ENCODE data around the gene MSH3.
"Not testable (repeated sequence)": the region's sequence is repeated elsewhere in the genome, so short reads cannot be mapped to it uniquely, and the experiment has no call there.

Gene MSH3

GRCh38 chr5:80711216-80711615 is 56.8 kb downstream of the MSH3 start:
- no peak for DNase-seq

GRCh38 chr5:80711938-80712337 is 57.5 kb downstream of the MSH3 start:
- no peak for DNase-seq

- DNase-seq, result no peak
These were observed 58.5 kb downstream of the MSH3 start for GRCh38 chr5:80712919-80713318.

GRCh38 chr5:80713631-80714030 is 59.2 kb downstream of the MSH3 start:
- DNase-seq, result no peak

- no peak for DNase-seq
These were observed 60.3 kb downstream of the MSH3 start for GRCh38 chr5:80714570-80715298.

GRCh38 chr5:80715887-80716286 is 61.4 kb downstream of the MSH3 start:
- no peak for DNase-seq

- DNase-seq, result no peak
These were observed 65.7 kb downstream of the MSH3 start for GRCh38 chr5:80720181-80720580.

GRCh38 chr5:80722916-80723315 is 68.5 kb downstream of the MSH3 start:
- DNase-seq, result no peak

- DNase-seq, result no peak
These were observed 71.0 kb downstream of the MSH3 start for GRCh38 chr5:80725446-80725845.

GRCh38 chr5:80736730-80737129 is 82.3 kb downstream of the MSH3 start:
- no peak for DNase-seq

- DNase-seq, result no peak
These were observed 84.0 kb downstream of the MSH3 start for GRCh38 chr5:80738466-80738865.

- DNase-seq, result no peak
These were observed 84.6 kb downstream of the MSH3 start for GRCh38 chr5:80739057-80739456.

- no peak for DNase-seq
These were observed 85.0 kb downstream of the MSH3 start for GRCh38 chr5:80739496-80739895.

- DNase-seq, result no peak
These were observed 85.4 kb downstream of the MSH3 start for GRCh38 chr5:80739898-80740297.

GRCh38 chr5:80740488-80740887 is 86.0 kb downstream of the MSH3 start:
- DNase-seq, result not testable (repeated sequence)

- no peak for DNase-seq
These were observed 86.5 kb downstream of the MSH3 start for GRCh38 chr5:80740999-80741398.

- no peak for DNase-seq
These were observed 89.7 kb downstream of the MSH3 start for GRCh38 chr5:80744149-80744548.

- DNase-seq, result no peak
These were observed 91.0 kb downstream of the MSH3 start for GRCh38 chr5:80745490-80745889.

- no peak for DNase-seq
These were observed 93.5 kb downstream of the MSH3 start for GRCh38 chr5:80747922-80748321.

GRCh38 chr5:80752427-80752826 is 98.0 kb downstream of the MSH3 start:
- DNase-seq, result no peak

GRCh38 chr5:80753712-80754111 is 99.3 kb downstream of the MSH3 start:
- DNase-seq, result no peak

GRCh38 chr5:80754900-80755299 is 100.4 kb downstream of the MSH3 start:
- DNase-seq, result peak; percentile 44

GRCh38 chr5:80755626-80756025 is 101.2 kb downstream of the MSH3 start:
- no peak for DNase-seq

- DNase-seq, result no peak
These were observed 101.8 kb downstream of the MSH3 start for GRCh38 chr5:80756292-80756691.

GRCh38 chr5:80757290-80757689 is 102.8 kb downstream of the MSH3 start:
- DNase-seq, result no peak

Data from right forelimb (tissue), 1 donor.